HepG2 (cell line): Measurements from ENCODE around the gene NARF.

Experiments used
- TEAD2 ChIP-seq: sonication (generic); formaldehyde crosslinking; IDR thresholded peaks from 2 replicates; pipeline ENCODE4 v1.9.0; 2021; ENCODE audit warnings: missing genetic modification reagents
- ZC3H4 ChIP-seq: sonication (generic); formaldehyde crosslinking; IDR thresholded peaks from 2 replicates; pipeline ENCODE4 v1.4.0; 2020; ENCODE audit warnings: missing genetic modification reagents, borderline replicate concordance
- ZNF678 ChIP-seq: sonication (generic); formaldehyde crosslinking; IDR thresholded peaks from 2 replicates; pipeline ENCODE4 v1.4.0; 2020; ENCODE audit warnings: mild to moderate bottlenecking, missing genetic modification reagents

DNA sequence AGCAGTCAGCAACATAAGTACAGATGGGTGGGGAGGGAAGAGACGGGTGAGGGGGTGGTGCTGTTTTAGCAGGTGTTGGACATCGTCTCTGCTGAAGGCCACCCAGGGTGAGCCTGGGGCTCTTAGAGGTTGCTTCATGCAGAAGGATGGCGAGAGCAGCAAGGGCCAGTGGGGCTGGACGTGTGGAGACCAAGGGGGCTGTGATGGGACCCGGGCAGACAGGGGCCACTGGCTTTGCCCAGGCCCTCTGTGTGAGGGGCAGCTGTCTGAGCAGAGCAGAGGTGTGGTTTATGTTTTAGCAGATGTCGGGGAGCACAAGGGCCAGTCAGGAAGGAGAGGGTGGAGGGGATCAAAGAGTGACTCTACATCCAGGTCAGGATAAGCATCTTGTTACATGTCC lies 4.8 kb downstream of the NARF start:
- TF ChIP-seq TEAD2 (CRISPR knock-in tag) (no peak), ZNF678 (no peak), ZC3H4 (CRISPR knock-in tag) (no peak)
